Stimulated activated CD8-positive, alpha-beta memory T cell treated with anti-CD3 and anti-CD28 coated beads, Interleukin-2, amount 100 ng/mL, for 48 hours (primary cell): ENCODE data around the gene CATSPER1.
A peak's percentile ranks its signal among the peaks of the same experiment; 100 is the strongest.

ENCODE experiments used
- DNase-seq, 2 donors: peaks; one replicate each; pipeline ENCODE4 v3.0.0-alpha.2; 2020; ENCODE audit warnings: low read depth in 2 of 2

CATSPER1 gene

DNA sequence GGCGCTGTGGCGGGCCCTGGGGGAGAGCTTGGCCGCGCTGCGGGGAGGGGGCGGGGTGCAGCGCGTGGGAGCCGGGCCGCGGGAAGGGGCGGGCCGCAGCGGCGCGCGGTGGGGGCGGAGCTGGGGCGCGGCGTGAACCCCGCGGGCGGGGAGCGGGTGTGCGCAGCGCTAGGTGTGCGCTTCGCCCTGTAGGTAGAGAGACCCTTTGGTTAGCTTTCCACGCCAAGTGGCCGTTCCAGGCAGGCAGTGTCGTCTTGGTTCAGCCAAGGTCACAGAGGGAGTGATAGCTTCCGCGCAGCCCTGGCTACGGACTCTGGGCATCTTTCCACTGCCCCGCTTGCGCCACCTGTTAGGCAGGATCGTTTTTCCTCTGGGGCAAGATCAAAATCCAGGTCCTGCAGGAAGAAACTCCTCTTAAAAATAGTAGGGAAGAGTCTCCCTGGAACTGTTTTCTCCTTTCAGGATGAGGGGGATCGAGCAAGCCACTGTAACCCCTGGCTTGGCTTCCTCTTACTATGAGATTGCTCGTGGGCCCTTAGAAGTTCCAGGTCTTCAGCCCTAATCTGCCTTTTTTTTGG lies 23.5 kb downstream of the CATSPER1 start:
- peak in 1 of 2 donors; percentile 63 for DNase-seq

DNA sequence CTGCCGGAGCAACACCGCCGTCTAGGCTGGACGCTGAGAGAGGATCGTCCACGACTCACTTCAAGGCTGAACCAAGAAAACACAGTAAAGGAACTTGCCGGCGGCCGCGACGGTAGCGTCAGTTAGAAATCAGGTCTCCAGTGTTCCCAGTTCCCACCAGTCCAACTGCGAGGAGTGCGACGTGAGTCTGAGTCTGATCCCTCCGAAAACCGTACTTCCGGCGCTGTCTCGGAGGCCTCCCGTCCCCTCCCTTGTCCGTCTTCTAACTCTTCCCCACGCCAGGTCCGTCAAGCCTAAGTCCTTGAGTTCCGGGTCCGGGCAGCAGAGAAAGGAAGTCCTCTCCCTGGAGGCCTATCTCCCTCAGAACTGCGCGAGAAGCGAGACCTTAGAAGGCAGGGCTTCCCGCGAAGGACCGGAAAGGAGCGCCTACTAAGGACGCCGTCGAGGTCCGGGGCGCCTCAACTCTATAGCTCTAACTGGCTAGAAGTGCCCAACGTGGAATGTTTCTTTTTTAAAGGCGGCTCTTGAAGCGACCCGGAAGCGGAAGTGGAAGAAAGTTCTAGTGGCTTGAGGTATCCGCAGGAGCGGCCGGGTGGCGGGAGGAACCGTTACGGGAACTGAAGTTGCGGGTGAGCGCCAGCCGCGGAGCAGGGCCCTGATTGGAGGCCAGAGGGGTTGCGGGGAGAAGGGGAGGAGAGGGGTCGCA lies 24.2 kb downstream of the CATSPER1 start, which contains the start of the genes BANF1 and EIF1AD:
TSS of gene BANF1 (plus strand) at position 562 of the 706 bp plus-strand sequence. CDS start 748 bp downstream, outside the sequence.
TSS of gene EIF1AD (minus strand) at position 216 of the 706 bp plus-strand sequence. CDS start 1,768 bp downstream, outside the sequence.
- peak; percentile 80 to 89 for DNase-seq

DNA sequence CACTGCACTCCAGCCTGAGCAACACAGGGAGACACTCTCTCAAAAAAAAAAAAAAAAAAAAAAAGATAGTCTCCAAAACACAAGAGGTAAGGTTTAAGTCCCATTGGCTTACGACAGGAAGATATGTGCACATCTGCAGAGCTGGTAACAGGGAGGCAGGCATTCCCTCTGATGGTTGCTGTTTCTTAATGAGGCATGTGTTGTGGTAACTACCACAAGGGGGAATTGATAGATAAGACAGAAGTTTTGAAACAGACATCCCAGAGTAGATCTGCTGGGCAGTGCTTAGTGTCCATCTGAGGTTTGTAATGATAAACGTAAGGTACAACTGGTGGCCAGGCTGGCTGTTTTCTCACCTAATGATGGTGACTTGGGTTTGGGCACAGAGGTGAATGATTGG lies 29.0 kb downstream of the CATSPER1 start:
- DNase-seq: no peak

DNA sequence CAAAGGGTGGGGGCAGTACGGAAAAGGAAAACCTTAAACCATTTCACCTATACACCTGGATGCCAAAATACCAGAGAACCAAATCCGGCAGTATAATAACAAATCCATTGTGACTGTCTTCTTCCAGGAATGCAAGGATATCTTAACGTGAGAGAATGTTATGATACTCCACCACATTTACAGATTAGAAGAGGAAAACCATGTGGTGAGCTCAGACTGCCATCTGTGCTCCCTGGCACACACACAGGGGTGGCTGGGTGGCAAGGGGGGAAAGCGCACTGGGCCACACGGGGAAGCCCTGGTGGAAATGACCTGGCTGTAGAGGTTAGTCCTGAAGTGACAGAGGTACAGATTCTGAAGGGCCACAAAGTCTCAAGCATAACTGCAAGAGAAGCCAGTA lies 34.2 kb downstream of the CATSPER1 start:
- no peak for DNase-seq

DNA sequence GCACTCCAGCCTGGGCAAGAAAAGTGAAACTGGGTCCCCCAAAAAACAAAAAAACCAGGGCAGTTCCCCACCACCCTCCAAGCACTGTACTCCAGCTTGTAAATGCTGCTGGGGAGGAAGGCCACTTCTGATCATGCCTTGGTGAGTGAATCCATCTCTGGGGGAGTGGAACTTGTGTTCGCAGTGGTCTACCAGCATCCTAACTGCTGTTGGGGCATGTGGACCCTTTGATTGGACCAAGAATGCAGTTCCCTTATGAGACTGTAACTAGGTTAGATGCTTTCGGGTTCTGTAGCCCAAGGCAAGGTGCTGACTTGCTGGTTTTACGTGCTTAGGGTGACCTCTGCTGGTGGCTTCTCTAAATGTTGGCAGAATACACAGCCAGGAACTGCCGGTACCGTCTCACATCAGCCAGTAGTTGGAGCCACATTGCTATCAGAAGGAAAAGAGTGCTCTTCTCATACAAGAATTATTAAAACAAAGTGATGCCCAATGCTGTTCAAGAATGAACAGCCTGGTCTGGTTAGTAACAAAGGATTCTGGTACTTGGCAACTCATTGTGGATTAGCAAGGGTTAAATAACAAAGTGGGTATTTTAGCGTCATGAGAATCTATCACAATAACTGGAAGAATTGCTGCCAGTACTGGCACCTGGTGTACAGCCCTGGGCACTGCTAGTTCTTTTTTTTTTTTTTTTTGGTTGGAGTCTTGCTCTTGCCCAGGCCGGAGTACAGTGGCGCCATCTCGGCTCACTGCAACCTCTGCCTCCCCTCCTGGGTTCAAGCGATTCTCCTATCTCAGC lies 37.3 kb downstream of the CATSPER1 start:
- DNase-seq: peak; percentile 61 to 76

DNA sequence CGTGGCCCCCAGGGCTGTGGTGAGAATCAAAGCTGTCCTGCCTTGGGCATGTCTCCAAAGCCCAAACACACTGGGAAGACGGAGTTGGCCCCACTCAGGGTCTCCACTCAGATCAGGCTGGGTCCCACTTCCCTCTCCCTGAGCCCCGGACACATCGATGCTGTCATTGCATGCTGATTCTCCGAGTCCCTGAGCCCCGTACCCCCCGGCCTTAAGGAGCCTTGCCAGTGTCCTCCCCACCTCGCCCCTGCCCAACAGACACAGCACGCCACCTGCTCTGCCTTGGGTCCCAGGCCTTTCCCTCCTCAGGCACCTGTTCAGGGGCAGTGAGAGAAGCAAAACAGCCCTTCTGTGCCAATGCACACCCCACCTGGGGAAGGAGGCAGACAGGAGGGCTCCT lies 38.9 kb downstream of the CATSPER1 start:
- no peak for DNase-seq

DNA sequence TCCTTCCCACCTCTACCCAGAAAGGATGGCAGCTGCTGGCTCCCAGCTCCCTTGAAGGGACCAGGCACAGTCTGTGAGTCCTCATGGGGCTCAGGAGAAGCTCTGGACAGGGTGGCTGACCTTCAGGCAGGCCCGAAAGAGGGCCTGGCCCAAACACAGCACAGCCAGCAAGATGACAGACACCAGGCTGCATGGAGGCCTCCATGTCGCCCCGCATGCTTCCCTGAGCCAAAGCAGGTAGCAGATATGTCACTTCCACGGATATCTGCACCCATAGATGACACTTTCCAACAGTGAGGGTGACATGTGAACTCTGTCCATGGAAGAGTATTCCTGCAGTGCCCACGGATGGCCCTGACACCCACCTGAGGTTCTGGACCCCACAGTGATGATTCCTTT lies 42.7 kb downstream of the CATSPER1 start:
- DNase-seq: no peak

DNA sequence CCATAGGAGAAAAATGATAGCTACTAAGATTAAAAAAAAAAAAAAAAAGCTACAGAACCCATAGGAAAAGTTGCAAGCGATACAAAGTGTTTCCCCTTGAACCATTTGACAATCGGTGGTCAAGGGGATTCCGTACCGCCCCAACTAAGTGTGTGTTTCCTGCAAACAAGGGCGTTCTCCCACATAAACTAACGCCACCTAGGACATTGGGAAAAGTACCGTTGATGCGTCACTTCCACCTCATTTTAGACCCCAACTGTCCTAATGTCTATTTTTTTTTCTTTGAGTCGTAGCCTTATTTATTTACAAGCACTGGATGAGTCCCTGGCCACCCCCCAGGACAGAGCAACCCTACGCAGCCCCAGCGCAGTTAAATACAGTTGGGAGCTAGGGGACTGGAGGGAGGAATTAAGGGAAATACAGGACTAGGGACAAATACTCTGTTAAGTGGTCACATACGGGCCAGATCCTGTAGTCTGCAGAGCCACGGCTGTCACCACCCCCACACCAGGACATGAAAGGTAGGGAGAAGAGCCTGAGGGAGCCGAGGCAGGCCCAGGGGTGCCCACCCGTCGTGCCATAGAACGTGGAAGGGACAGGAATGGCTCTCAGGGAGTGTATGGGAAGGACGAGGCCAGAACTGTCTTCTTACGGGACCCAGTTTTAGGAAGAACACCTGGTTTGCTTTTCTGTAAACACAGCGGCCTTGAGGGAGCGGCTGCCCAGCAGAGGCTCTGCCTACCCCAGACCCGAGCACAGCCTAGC lies 43.3 kb downstream of the CATSPER1 start:
- no peak for DNase-seq

DNA sequence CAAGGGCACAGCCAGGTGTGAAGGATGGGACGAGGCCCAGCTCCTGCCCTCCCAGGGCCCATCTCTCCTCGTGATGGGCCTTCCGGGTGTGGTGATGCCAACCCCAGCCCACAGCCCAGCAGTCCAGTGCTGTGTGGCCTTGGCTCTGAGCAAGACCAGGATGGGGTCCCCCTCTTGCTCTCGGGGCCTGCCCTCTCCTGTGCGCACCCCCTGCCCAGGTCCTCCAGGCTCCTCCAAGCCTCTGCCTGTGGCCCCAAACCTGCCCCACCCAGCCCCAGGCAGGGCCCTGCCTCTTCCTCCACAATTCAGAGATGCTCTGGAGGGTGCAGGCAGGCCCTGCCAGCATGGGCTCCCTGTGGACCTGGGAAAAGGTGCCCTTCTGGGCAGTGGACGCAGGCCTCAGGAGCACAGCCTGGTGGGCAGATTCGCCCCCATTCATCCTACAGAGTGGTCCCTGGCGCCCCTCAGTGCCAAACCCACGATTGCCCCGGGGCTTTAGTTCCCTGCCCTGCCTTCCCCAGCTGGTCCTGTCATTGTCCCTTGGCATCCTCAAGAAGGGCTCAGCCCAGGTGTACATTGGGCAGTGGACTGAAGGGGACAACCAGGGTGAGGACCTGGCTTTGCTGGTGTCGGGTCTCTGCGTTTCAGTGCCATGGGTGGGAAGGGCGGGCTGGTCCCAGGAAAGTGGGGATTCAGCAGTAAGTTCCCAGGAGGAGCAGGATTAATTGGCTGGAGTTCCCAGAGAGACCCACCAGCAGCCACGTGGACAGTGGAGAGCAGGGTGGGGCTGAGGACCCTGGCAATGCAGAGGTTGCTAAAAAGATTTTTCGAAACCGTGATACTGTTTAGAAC lies 44.1 kb downstream of the CATSPER1 start:
- DNase-seq: no peak

DNA sequence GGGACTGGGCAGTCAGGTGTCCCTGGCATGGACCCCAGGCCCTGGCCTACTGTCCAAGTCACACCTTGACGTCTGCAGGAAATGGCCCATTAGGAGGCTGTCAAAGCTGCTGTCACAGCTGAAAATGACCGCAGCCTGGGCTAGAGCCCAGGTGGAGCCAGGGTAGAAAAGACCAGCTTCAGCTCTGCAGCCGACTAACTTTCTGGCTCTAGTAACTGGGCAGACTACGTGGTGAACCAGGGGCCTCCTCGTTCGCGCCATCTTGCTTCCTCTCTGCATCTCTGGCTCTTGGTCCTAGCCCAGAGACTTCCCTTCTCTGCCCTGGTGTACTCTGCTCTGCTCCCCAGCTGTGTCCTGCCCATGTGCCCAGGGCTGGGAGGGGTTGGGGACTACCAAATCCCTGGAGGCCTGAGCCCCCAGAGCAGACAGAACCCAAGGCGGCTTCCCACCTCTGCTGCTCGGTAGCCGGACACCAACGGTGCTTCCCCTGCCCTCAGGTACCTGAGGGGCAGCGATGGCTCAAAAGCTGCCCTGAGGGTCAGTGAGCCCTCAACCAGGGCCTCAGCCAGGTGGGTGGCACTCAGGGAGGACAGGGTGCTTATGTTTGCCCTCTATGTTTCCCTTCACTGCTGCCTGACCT lies 45.1 kb downstream of the CATSPER1 start:
- no peak for DNase-seq

DNA sequence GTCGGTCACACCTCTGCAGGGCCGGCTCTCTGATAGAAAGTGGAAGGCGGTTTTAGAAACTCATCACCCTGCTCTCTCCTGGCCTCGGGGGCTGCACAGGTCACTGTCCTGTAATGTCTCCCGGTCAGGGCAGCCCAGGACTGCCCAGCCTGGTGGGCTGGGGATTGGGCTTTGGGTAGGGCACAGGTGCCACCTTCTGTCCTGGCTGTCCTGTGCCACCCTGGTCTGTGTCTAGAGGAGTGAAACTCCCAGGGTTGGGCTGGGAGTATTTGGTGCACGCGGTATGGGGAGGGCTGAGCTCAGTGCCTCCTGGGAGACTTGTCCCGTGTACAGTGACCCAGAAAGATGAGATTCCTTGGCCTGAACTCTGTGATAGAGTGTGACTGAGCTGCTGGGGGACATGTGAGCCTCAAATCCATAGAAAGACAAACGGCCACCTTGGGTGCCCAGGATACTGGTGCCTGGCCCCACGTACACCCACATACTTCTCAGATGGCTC lies 47.0 kb downstream of the CATSPER1 start:
- DNase-seq: no peak

DNA sequence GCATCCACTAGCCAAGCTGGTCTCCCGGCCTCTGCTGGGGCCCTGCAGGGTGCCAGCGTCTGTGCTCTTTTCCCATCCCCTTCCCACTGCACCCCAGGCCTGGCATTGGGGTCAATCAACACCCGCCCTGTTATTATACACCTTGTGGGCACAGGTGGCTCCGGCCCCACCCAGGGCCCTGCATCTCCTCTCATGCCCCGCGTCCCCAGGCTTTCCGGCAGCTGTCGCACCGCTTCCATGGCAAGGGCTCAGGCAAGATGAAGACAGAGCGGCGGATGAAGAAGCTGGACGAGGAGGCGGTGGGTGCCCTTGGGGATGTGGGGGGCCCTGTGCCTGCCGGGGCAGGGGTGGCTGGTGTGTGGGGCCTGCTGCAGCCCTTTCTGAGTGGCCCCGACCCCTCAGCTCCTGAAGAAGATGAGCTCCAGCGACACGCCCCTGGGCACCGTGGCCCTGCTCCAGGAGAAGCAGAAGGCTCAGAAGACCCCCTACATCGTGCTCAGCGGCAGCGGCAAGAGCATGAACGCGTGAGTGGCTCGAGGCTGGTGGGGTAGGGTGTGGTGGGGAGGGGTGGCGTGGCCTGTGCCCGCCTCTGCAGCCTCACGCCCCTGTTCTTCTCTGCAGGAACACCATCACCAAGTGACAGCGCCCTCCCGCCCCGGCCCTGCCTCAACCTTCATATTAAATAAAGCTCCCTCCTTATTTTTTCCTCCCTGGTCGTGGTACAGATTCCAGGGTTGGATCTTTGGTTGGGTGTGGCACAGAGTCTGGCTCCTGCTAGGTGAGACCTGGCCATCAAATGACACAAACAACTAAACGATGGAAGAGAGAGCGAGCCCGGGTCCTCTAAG lies 47.7 kb downstream of the CATSPER1 start:
- no peak for DNase-seq

DNA sequence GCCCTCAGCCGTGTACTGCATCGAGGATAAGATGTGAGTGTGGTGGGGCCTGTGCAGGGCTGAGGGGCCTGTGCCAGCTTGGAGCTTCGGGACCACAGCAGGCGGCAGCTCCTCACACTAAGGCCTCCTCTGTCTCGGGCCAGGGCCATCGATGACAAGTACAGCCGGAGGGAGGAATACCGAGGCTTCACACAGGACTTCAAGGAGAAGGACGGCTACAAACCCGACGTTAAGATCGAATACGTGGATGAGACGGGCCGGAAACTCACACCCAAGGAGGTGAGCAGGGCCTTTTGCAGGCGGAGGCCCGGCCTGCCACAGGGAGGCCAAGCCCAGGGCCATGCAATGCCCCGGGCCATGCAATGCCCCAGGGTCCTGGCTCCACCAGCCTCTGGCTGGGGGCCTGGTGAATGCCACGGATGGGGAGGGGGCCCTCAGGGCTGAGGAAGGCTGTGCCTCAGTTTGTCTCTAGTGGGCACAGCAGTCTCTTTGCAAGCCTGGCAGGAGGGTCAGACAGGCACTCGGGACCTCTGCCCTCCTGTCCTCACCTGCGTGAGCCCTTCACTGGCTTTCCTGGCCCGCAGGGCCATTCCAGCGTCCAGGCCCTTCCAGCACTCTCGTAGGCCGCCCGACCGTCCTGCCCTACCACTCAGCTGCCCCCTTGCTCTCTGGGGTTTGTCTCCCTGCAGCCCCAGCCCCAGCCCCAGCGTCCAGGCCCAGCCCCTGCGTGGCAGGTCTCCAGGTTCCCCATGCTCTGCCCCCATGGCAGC lies 48.5 kb downstream of the CATSPER1 start:
- DNase-seq: no peak

DNA sequence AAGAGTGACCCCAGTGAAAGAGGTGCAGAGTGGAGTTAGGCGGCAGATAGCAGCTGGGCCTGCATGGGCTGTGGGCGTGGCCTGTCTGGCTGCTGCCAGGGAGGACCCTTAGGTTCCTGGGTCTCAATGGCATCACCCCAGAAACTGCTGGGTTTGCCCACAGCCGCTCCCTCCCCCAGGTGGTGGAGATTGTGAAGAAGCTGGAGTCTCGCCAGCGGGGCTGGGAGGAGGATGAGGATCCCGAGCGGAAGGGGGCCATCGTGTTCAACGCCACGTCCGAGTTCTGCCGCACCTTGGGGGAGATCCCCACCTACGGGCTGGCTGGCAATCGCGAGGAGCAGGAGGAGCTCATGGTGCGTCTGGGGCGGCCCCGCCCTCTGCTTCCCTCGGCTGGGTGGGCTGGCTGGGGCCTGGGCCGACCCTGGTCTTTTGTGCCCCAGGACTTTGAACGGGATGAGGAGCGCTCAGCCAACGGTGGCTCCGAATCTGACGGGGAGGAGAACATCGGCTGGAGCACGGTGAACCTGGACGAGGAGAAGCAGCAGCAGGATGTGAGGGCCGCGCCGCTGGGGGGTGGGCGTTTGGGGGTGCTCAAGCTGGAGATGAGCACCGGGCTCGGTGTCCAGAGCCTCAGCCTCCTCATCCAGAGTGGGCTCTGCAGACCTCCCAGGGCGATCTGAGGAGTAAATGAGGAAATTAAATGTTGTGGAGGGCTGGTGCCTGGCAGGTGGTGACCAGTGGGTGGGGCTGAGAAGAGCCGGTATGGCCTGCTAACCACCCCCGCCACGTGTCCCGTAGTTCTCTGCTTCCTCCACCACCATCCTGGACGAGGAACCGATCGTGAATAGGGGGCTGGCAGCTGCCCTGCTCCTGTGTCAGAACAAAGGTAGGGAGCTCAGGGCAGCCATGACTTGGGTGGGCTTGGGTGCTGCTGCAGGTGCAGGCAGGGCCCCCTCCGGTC lies 49.8 kb downstream of the CATSPER1 start:
- DNase-seq: no peak

DNA sequence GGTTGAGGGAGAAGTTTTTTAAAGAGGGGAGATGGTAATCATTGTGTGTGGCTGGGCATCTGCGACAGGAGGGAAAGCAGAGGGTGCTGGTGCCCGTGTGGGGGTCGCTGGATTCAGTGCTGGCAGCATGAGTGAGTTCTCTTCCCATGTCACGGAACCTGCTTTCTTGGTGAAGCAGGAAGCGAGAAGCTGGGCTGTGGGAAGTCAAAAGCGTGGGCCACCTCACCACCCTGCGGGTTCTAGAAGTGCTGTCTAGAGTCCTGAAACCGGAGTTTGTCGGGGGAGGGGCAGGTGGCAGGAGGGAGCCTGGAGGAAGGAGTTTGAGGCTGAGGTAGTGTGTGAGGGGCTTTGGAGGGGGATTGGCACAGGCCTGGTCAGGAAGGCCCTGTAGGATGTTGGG lies 50.5 kb downstream of the CATSPER1 start:
- no peak for DNase-seq

DNA sequence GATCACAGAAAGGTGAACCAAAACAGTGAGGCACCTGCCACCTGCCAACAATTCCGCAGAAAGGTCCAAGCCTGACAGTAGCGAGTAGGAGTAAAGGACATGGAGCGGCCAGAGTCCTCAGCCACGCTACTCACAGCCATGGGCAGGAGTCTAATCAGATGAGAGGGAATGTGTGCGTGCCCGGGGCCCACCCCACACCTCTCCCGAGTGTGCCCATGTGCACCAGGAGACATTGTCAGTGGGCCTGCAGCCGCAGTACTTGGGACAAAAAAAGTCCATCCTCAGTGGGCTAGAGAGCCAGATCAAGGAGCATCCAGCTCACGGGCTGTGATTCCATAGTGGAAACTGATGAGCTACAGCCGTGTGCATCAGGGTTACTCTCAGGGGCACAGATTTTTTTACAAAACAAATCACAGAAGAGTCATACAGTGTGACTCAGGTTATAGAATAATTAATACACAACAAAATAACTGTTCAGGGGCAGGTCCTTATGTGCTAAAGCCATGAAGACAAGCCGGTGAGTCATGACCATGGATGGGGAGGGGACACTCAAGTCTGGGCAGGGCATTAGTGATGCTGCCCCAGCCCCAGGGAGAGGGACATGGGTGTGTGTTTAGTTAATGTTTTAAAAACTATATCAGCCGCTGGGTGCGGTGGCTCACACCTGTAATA lies 52.7 kb downstream of the CATSPER1 start:
- DNase-seq: no peak

DNA sequence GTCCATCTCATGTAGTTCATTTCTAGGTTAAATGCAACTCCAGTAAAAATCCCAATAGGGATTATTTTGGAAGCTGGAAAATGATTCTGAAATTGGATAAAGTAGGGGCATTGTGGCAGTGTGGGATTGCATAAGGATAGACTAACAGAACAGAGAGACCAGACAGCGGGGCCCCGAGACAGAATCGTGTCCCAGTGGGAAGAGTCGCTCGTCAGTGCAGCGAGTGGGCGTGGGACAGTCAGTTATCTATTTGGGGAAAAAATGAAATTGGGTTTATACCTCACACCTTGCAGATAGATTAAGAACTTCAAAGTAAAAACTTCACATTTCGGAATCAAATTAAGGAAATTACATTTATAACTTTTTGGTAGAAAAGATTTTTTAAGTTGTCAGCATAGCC lies 54.2 kb downstream of the CATSPER1 start:
- no peak for DNase-seq
